Esophagus squamous epithelium (tissue), 5 donors: ENCODE data around the gene VAT1L. TPM values are rescaled to one million over a fixed set of nuclear protein-coding genes. Genes with fewer than 3 reads are reported as not detected.

Experiments
- DNase-seq: peaks from one replicate; lab custom pipeline; 2025; lab: John Stamatoyannopoulos, UW
- H3K27ac ChIP-seq, 4 donors: fragments of 200-600 bp; sonication (generic); one replicate each; pipeline ENCODE4 v1.5.1; 2016 to 2019; ENCODE audit warnings: mild to moderate bottlenecking in 1 of 4
- H3K27me3 ChIP-seq, 4 donors: fragments of 200-600 bp; sonication (generic); 1 replicate in 3 of 4; 2 replicates in 1 of 4; pipeline versions ENCODE4 v1.5.1 to v1.6.0; 2017 to 2021; ENCODE audit warnings: antibody characterized with exemption in 1 of 4
- H3K36me3 ChIP-seq, 3 donors: fragments of 200-600 bp; sonication (generic); one replicate each; pipeline ENCODE4 v1.5.1; 2016 to 2019
- H3K4me1 ChIP-seq, 3 donors: fragments of 200-600 bp; sonication (generic); one replicate each; pipeline ENCODE4 v1.5.1; 2017 to 2019
- H3K4me3 ChIP-seq, 4 donors: fragments of 200-600 bp; sonication (generic); 1 replicate in 3 of 4; 2 replicates in 1 of 4; pipeline ENCODE4 v1.5.1; 2016 to 2019; ENCODE audit warnings: mild to moderate bottlenecking in 2 of 4, moderate library complexity in 1 of 4
- H3K9me3 ChIP-seq, 3 donors: fragments of 200-600 bp; sonication (generic); one replicate each; pipeline ENCODE4 v1.5.1; 2016 to 2019
- POLR2A ChIP-seq, 4 donors: fragments of 450-650 bp; IDR thresholded peaks; one replicate each; pipeline ENCODE4 v1.6.1; 2017; ENCODE audit warnings: antibody characterized with exemption in 4 of 4, mild to moderate bottlenecking in 4 of 4, moderate library complexity in 3 of 4
- WGBS, 2 donors: methylation state at CpG; one replicate each; pipeline ENCODE4 v1.1.5; 2018; 5-methylcytosine and 5-hydroxymethylcytosine counted together
- intact Hi-C: fragments of 100-400 bp; cut with DNase I; formaldehyde crosslinking; loops from one replicate; pipeline ENCODE4 v1.15.0; 2022
- total RNA-seq, 4 donors: library from RNA; depleted of rRNA; stranded (reverse); fragments of >200 nt; gene quantifications; one replicate each; pipeline ENCODE4 v1.1.0, GENCODE V29; 2016
- TF ChIP-seq, protein P1 (sequence below), 6 experiments: fragments of 450-650 bp in 4 of 6; fragments of 200-600 bp in 2 of 6; sonication (generic) in 2 of 6; IDR thresholded peaks; one replicate each; pipeline ENCODE4 v1.5.1; 2016 to 2019; ENCODE audit warnings: antibody characterized with exemption in 6 of 6, mild to moderate bottlenecking in 4 of 6, moderate library complexity in 4 of 6
- donor health status: DM: yes; HTN: yes; CAD: no.

Gene VAT1L
- total RNA-seq, 4 donors from 2014 or later, result 0.56 TPM; not detected in 3

GRCh38 chr16:77842468-77842867 is 54.1 kb downstream of the VAT1L start:
- Histone ChIP-seq H3K4me1 (no peaks in the 10 kb centered on the region), H3K27me3 (peaks cover 0 to 4% (median 0%) of the 10 kb centered on the region in 4 donors), H3K36me3 (no peaks in the 10 kb centered on the region), H3K9me3 (no peaks in the 10 kb centered on the region), H3K4me3 (no peak overlapping the region), H3K27ac (no peak overlapping the region)
- no peak for TF ChIP-seq POLR2A (IDR thresholded peaks at IDR 0.05)
- TF ChIP-seq, protein P1, sequence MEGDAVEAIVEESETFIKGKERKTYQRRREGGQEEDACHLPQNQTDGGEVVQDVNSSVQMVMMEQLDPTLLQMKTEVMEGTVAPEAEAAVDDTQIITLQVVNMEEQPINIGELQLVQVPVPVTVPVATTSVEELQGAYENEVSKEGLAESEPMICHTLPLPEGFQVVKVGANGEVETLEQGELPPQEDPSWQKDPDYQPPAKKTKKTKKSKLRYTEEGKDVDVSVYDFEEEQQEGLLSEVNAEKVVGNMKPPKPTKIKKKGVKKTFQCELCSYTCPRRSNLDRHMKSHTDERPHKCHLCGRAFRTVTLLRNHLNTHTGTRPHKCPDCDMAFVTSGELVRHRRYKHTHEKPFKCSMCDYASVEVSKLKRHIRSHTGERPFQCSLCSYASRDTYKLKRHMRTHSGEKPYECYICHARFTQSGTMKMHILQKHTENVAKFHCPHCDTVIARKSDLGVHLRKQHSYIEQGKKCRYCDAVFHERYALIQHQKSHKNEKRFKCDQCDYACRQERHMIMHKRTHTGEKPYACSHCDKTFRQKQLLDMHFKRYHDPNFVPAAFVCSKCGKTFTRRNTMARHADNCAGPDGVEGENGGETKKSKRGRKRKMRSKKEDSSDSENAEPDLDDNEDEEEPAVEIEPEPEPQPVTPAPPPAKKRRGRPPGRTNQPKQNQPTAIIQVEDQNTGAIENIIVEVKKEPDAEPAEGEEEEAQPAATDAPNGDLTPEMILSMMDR (IDR thresholded peaks at IDR 0.05), result no peak
- DNase-seq, result no peak
- intact Hi-C loops, result no loop called here
- 82 to 83% methylated on average over 3 of the region's 3 CpGs for WGBS, 2 donors

- Histone ChIP-seq H3K36me3 (no peaks in the 10 kb centered on the region), H3K9me3 (no peaks in the 10 kb centered on the region), H3K27me3 (peaks cover 0 to 4% (median 0%) of the 10 kb centered on the region in 4 donors), H3K27ac (no peak overlapping the region), H3K4me3 (no peak overlapping the region), H3K4me1 (no peaks in the 10 kb centered on the region)
- intact Hi-C loops, result no loop called here
- no peak for DNase-seq
- 6 to 30% methylated on average over 3 of the region's 3 CpGs for WGBS, 2 donors
- no peak for TF ChIP-seq POLR2A (IDR thresholded peaks at IDR 0.05)
- TF ChIP-seq, protein P1 (IDR thresholded peaks at IDR 0.05), result no peak
Measured at GRCh38 chr16:77843405-77843804, 55.0 kb downstream of the VAT1L start.

DNA sequence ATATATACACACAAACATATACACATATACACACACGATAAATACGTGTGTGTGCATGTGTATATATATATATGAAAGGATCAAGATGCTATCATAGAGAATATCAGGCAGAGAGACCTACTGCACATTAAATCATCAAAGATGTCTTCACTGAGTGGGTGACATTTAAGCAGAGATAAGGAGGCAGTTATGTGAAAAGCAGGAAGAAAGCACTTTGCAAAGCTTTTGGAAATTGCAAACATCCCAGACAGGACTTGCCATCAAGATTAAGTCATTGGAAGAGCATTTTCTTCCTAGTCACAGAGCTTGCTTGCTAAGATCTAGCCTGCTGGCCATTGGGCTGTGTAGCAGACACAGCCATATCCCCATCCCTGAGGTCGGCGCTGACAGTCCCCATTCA is 56.4 kb downstream of the VAT1L start:
- Histone ChIP-seq H3K27ac (no peak overlapping the region), H3K27me3 (peaks cover 0 to 4% (median 0%) of the 10 kb centered on the region in 4 donors), H3K36me3 (no peaks in the 10 kb centered on the region), H3K4me3 (no peak overlapping the region), H3K9me3 (no peaks in the 10 kb centered on the region), H3K4me1 (no peaks in the 10 kb centered on the region)
- DNase-seq, result no peak
- whole genome bisulfite sequencing, 2 donors, result 77 to 91% methylated on average over 2 to 4 of the region's 4 CpGs
- intact Hi-C loops, result no loop called here
- TF ChIP-seq, protein P1 (IDR thresholded peaks at IDR 0.05), result no peak
- no peak for TF ChIP-seq POLR2A (IDR thresholded peaks at IDR 0.05)

- no peaks in the 10 kb centered on the region for H3K36me3 ChIP-seq
- H3K27me3 ChIP-seq, result peaks cover 0 to 4% (median 0%) of the 10 kb centered on the region in 4 donors
- no peak overlapping the region for H3K27ac ChIP-seq
- intact Hi-C loops, result no loop called here
- DNase-seq, result no peak
- WGBS, 2 donors, result 67 to 70% methylated on average over 3 to 7 of the region's 13 CpGs
- H3K4me3 ChIP-seq, result no peak overlapping the region
- H3K4me1 ChIP-seq, result no peaks in the 10 kb centered on the region
- H3K9me3 ChIP-seq, result no peaks in the 10 kb centered on the region
- TF ChIP-seq, protein P1 (IDR thresholded peaks at IDR 0.05), result no peak
- no peak for TF ChIP-seq POLR2A (IDR thresholded peaks at IDR 0.05)
Measured at GRCh38 chr16:77849646-77850258, 61.4 kb downstream of the VAT1L start.

- TF ChIP-seq, protein P1 (IDR thresholded peaks at IDR 0.05), result no peak
- TF ChIP-seq POLR2A (IDR thresholded peaks at IDR 0.05), result no peak
- Histone ChIP-seq H3K9me3 (no peaks in the 10 kb centered on the region), H3K27me3 (no peaks in the 10 kb centered on the region), H3K4me1 (no peaks in the 10 kb centered on the region), H3K4me3 (no peak overlapping the region), H3K27ac (no peak overlapping the region), H3K36me3 (no peaks in the 10 kb centered on the region)
- 64 to 74% methylated on average over 3 to 8 of the region's 8 CpGs for WGBS, 2 donors
- DNase-seq, result no peak
- intact Hi-C loops, result no loop called here
Measured at GRCh38 chr16:77850636-77851333, 62.4 kb downstream of the VAT1L start.
